Cerebellar nuclear complex (tissue), 1 donor: ENCODE measurements around the gene KLRF1.

ENCODE experiments used
- DNase-seq, 2 experiments: peaks; one replicate each; lab custom pipeline; 2025; lab: John Stamatoyannopoulos, UW

The KLRF1 gene

GRCh38 chr12:9827209-9827888, at the start of gene KLRF1:
Gene KLRF1, plus strand, starts transcription at chr12:9827481. Its CDS starts 64 bp downstream, at chr12:9827545.
- no peak for DNase-seq

- DNase-seq = no peak
Observed at GRCh38 chr12:9779209-9779608, 48.1 kb upstream of the KLRF1 start.

- no peak for DNase-seq
Observed at GRCh38 chr12:9781360-9781759, 45.9 kb upstream of the KLRF1 start.

GRCh38 chr12:9782547-9783382, 44.5 kb upstream of the KLRF1 start:
- no peak for DNase-seq

GRCh38 chr12:9784326-9784725, 43.0 kb upstream of the KLRF1 start:
- DNase-seq = no peak

GRCh38 chr12:9784816-9785215, 42.5 kb upstream of the KLRF1 start:
- no peak for DNase-seq

- DNase-seq = no peak
Observed at GRCh38 chr12:9786726-9787717, 40.3 kb upstream of the KLRF1 start.

GRCh38 chr12:9792185-9792900, 34.9 kb upstream of the KLRF1 start:
- no peak for DNase-seq

- no peak for DNase-seq
Observed at GRCh38 chr12:9792961-9793617, 34.2 kb upstream of the KLRF1 start.

- no peak for DNase-seq
Observed at GRCh38 chr12:9793779-9794395, 33.4 kb upstream of the KLRF1 start.

GRCh38 chr12:9794484-9795093, 32.7 kb upstream of the KLRF1 start:
- no peak for DNase-seq

GRCh38 chr12:9795945-9796344, 31.3 kb upstream of the KLRF1 start:
- no peak for DNase-seq

- no peak for DNase-seq
Observed at GRCh38 chr12:9796346-9796745, 30.9 kb upstream of the KLRF1 start.

GRCh38 chr12:9796971-9797370, 30.3 kb upstream of the KLRF1 start:
- no peak for DNase-seq

- no peak for DNase-seq
Observed at GRCh38 chr12:9797722-9798619, 29.3 kb upstream of the KLRF1 start.

- no peak for DNase-seq
Observed at GRCh38 chr12:9799961-9800360, 27.3 kb upstream of the KLRF1 start.

- no peak for DNase-seq
Observed at GRCh38 chr12:9805883-9806282, 21.4 kb upstream of the KLRF1 start.

- DNase-seq = no peak
Observed at GRCh38 chr12:9806714-9807113, 20.6 kb upstream of the KLRF1 start.

- DNase-seq = no peak
Observed at GRCh38 chr12:9808504-9808903, 18.8 kb upstream of the KLRF1 start.
